ENCODE measurements around the gene C17orf50. TPM values are rescaled to one million over a fixed set of nuclear protein-coding genes. Genes with fewer than 3 reads are reported as not detected.

The C17orf50 gene
- polyA plus RNA-seq, 4 donors, result 0.21 TPM; not detected in 3

DNA sequence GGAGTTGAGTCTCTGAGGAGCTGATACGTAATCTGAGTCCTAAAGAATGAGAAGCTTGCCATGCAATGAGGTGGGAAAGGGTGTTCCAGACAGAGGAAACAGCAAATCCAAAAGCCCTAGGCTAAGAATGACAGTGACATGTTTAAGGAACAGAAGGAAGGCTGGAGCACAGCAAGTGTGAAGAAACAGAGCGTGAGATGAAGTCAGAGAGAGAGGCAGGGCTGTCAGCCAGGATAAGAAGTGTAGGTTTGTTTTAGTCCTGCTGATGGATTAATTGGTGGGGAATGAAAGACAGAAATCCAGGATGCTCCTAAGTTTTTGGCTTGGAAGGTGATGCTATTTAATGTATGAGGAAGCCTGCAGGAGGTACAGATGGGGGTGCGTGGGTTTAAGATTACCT is 20.3 kb downstream of the C17orf50 start:
- no peak for DNase-seq (ENCODE audit: low read depth in 4 of 4, low spot score in 3 of 4)

GRCh38 chr17:35784895-35785294 is 24.2 kb downstream of the C17orf50 start:
- DNase-seq (ENCODE audit: low read depth in 4 of 4, low spot score in 3 of 4), result no peak

DNA sequence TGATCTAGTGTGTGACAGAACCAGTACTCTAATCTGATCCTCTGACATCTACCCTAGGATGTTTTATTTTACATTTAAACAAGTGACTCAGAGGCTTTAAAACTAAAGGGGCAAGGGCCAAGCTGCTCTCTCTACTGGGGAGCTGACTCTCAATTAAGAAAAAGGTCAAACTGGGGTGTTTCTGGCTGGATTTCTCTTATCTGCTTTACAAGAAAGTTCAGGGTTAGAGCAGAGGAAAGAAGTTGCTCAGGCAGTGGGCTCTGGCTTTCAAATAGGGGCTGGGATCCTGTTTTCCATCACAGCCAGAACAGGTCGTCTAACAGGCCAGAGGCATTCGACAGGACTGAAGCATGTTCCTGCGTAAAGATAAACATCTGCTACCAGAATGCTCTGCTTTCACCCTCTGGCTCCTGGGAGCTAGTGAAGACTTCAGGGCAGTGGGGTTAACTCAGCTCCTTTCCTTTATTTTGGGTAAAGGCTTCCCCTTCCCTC is 26.3 kb downstream of the C17orf50 start:
- DNase-seq (ENCODE audit: low read depth in 4 of 4, low spot score in 3 of 4), result no peak

GRCh38 chr17:35788477-35789368 is 28.0 kb downstream of the C17orf50 start:
- no peak for DNase-seq (ENCODE audit: low read depth in 4 of 4, low spot score in 3 of 4)

DNA sequence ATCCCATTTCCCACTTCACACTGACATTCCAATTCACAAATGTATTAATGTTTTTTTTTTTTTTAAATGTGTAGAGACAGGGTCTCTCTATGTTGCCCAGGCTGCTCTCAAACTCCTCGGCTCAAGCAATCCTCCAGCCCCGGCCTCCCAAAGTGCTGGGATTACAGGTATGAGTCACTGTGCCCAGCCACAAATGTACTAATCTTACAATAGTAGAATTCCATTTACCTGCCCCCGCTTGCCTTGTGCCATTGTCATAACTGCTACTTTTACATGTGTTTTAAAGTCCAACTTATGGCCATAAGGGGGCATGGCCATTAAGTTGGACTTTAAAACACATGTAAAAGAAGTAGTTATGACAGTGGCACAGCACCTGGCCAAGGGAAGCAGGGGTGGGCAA is 30.2 kb downstream of the C17orf50 start:
- DNase-seq (ENCODE audit: low read depth in 4 of 4, low spot score in 3 of 4), result no peak

DNA sequence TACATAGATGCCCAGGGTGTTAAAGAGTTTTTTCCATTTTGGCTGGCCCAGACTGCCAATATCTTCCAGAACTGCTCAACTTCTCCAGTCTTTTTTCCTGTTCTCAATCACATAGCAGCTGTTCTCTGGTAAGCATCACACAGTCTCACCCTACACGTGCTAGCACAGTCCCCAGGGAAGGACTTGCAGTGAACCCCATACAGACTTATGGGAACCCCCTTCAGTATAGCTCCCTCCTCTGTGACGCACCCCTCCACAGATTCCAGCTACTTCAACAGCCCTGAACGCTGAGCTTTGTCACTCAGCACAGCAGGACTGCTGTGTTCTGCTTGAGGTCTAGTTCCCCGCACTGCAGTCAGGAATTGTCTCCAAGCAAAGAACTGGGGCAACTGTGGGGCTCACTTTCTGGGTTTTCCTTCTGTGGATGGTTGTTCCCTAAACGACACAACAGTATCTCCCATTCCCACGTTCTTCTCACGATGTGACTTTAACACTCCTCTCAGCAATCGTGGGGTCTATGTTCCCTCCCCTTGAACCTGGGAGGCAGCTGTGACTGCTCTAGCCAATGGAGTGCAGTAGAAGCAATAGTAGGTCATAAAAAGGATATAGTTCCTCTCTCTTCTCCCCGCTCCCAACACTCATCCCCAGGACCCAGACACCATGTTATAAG is 31.1 kb downstream of the C17orf50 start:
- no peak for DNase-seq (ENCODE audit: low read depth in 4 of 4, low spot score in 3 of 4)

DNA sequence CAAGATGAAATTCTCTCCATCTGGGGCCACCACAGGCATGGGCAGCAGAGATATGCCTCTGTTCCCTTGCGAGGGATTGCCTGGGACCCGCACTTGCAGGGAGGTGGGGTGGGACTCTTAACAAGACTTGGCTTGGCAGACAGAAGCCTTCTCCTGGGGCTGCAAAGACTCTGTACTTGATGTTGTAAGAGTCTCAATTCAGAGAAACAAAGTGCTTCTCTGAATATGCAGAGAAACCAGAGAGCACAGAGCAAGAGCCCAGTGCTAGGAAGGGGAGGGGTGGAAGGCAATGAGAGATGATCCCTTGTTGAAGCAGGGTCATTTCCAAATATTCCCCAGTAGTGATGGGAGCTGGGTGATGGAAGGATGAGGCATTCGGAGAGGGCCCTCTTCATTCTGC is 32.6 kb downstream of the C17orf50 start:
- no peak for DNase-seq (ENCODE audit: low read depth in 4 of 4, low spot score in 3 of 4)

DNA sequence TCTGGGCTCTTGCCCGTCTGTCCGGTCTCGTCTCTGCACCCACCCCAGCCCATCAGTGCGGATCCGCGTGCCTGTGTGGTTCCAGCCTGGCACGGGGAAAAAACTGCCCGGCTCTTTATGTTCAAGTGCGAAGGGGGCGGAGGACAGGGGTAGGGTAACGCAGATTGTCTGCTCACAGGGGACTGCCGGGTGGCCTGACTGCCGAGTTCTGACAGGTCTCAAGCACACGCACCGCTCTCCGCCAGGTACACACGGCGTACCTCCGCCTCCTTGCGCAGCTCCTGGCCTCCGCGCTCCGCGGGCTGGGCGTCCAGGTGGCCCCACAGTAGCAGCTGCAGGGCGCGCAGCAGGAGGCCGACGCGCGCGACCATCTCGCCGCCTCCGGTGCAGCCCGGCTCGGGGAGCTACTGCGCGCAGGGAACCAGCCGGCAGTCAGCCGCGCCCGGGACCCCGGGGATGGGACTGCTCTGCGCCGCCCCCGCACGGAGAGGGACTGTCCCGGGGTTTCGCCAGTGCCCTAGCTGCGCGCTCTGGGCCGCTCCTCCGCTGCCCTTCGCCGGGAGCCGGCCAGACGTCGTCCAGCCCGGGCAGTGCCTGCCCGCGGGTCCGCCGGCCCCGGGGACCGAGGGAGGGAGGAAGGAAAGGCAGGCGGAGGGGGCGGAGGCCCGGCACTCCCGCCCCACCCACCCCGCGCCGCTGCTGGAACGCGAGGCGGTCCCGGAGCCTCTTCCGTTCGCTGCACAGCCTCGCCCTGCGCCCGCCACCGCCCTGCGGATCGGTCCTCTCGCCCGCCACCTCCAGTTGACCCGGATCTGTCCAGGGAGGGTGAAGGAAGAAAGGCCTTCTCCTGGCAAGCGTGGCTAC is 34.6 kb downstream of the C17orf50 start, which contains the start of gene MMP28:
TSS of gene MMP28 (minus strand) at position 635 of the 864 bp plus-strand sequence. CDS start at position 371, 264 bp downstream.
- no peak for DNase-seq (ENCODE audit: low read depth in 4 of 4, low spot score in 3 of 4)

- no peak for DNase-seq (ENCODE audit: low read depth in 4 of 4, low spot score in 3 of 4)
Measured at GRCh38 chr17:35795871-35796265, 35.2 kb downstream of the C17orf50 start.

- DNase-seq (ENCODE audit: low read depth in 4 of 4, low spot score in 3 of 4), result no peak
Measured at GRCh38 chr17:35796942-35797341, 36.3 kb downstream of the C17orf50 start.

- DNase-seq (ENCODE audit: low read depth in 4 of 4, low spot score in 3 of 4), result no peak
Measured at GRCh38 chr17:35797370-35797769, 36.7 kb downstream of the C17orf50 start.

DNA sequence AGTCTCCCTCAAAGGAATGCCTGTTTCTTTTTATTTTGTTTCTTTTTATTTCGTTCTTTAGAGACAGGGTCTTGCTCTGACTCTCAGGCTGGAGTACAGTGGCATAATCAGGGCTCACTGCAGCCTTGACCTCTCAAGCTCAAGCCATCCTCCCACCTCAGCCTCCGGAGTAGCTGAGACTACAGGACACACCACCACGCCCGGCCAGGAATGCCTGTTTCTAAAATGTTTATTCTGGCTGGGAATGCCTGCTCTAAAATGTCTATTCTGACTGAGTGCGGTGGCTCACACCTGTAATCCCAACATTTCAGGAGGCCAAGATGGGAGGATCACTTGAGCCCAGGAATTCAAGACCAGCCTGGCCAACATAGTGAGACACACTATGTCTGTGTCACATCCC is 37.2 kb downstream of the C17orf50 start:
- no peak for DNase-seq (ENCODE audit: low read depth in 4 of 4, low spot score in 3 of 4)

DNA sequence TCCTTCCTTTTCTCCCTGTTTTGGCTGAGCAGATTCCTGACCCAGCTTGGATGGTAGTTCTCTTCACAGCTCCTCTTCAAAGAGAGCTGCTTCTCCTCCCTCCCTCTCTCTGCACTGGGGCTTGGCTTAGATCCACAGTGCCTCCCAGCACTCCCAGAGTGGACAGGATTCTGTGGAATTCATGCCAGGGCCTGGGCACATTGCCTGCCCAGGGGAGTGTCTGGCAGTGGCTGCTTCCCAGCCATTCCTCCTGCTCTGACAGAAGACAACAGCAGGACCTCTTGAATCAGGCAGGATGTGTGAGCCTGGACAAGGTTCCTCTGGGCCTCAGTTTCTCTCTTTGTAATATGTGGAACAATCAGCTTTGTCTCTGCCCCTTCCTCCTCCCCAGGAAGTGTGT is 39.3 kb downstream of the C17orf50 start:
- DNase-seq (ENCODE audit: low read depth in 4 of 4, low spot score in 3 of 4), result no peak

DNA sequence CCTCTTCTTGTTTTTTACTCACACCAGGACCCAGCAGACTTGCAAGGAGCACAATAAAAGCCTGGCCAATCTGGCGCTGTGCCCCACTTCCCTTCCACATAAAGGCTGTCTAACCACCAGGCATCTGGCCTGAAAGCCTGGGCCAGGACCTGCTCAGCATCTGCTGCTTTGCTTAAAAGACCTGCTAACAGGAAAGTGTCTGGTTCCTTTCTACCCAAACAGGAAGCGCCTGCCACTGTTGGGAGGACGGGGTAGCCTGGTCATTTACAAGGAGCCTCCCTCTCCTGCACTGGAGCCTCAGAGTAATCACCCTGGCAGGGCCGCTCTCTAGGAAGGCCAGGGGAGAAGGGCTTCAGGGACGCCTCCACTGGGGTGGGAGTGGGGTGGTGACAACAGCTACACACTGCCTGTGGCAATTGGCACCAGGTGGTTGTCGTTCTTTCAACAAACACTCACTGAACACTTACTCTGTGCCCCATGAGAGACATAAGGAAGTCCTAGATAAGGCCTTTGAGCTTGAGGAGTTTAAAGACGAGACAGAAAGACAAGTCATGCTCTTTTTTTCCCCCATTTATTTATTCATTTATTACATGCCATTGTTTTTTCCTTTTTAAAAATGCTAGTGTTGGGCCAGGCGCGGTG is 41.0 kb downstream of the C17orf50 start:
- no peak for DNase-seq (ENCODE audit: low read depth in 4 of 4, low spot score in 3 of 4)

DNA sequence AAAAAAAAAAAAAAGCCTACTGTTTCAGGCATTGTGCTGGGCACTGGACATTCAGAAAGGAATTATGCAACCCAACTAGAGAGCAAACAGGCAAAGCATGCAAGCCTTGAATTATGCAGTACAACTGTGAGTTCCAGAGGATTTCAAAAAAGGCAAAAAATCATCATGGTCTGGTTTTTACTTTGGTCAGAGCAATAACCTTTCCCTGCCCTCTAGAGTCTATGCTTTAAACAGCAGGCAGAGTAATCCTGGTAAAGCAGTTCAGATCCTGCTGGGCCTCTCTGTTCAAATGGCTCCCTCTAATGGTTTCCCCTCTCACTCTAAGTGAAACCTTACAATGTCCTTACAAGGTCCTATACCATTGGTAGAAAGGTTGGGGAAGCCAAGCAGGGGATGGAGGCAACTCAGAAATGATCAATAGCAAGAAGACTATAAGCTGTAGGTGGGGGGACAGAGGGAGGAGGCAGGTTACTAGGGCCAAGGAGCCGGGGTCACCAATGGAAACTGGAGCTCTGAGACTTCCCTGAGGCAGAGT is 44.0 kb downstream of the C17orf50 start:
- DNase-seq (ENCODE audit: low read depth in 4 of 4, low spot score in 3 of 4), result peak in 3 of 4 donors; percentile 38 to 74 (median 67)

DNA sequence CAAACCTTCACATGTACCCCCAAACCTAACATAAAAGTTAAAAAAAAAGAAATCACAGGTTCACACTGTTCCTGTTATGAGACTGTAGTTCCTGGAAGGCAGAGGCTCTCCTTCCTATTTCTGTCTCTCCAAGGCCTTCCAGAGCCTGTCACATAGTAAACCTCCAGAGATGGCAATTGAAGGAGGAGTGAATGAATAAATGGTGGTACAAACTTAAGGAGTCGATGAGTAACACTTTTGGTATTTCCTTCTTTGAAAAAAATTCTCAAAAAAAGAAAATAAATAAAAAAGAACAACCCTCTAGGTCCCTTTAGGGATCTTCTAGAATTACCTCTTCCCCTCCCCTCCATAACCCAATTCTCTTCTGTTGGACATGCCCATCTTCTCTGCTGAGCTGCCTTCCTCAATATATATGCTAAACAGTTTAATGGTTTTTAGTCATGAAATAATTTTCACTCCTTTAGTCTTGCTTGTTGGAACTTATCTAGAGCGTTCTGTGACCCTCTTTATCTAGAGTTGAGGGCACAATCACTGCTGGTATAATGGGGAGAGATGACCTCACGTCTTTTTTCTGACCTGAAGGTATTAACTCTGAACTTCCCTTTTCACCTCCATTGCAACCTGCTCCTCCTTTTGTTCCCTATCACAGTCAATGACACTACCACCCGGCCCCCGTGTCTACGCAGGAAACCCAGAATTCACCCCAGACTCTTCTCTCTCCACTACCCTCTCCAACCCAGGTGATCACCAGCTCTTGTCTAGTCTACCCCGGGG is 46.9 kb downstream of the C17orf50 start:
- DNase-seq (ENCODE audit: low read depth in 4 of 4, low spot score in 3 of 4), result no peak

GRCh38 chr17:35808240-35808961 is 47.7 kb downstream of the C17orf50 start:
- no peak for DNase-seq (ENCODE audit: low read depth in 4 of 4, low spot score in 3 of 4)
